Pancreas (tissue), 10 donors: ENCODE measurements around the gene TMEM144. TPM values are rescaled to one million over a fixed set of nuclear protein-coding genes. Genes with fewer than 3 reads are reported as not detected.

ENCODE experiments used
- ATAC-seq, 4 donors: fragments of 200-7000 bp; cut with Tn5 transposase; one replicate each; pipeline versions ENCODE4 v1.8.0 to v1.9.1; 2020; ENCODE audit warnings: mild to moderate bottlenecking in 4 of 4, moderate library complexity in 4 of 4
- DNase-seq, 6 donors: peaks; one replicate each; pipeline ENCODE4 v3.0.0-alpha.2; 2020
- FAIRE-seq: peaks from 2 replicates; lab custom pipeline; 2012; peaks lifted over from hg19 to GRCh38; lab: Jason Lieb, UNC
- H3K27ac ChIP-seq, 4 donors: fragments of 200-600 bp; sonication (generic); 1 replicate in 3 of 4; 2 replicates in 1 of 4; pipeline versions ENCODE4 v1.5.0 to v1.8.0; 2020
- H3K27me3 ChIP-seq, 4 donors: fragments of 200-600 bp; one replicate each; pipeline ENCODE4 v1.8.0; 2021
- H3K36me3 ChIP-seq, 3 donors: fragments of 200-600 bp; sonication (generic) in 1 of 3; one replicate each; pipeline versions ENCODE4 v1.5.0 to v1.8.0; 2020 to 2021
- H3K4me1 ChIP-seq, 3 donors: fragments of 200-600 bp; one replicate each; pipeline ENCODE4 v1.8.0; 2021
- H3K4me3 ChIP-seq, 4 donors: fragments of 200-600 bp; sonication (generic) in 2 of 4; one replicate each; pipeline versions ENCODE4 v1.5.0 to v1.8.0; 2020 to 2021
- H3K9me3 ChIP-seq, 4 donors: fragments of 200-600 bp; one replicate each; pipeline ENCODE4 v1.8.0; 2021
- CTCF ChIP-seq, 4 donors: fragments of 200-600 bp; sonication (generic) in 3 of 4; IDR thresholded peaks; one replicate each; pipeline versions ENCODE4 v1.5.0 to v1.8.0; 2021; ENCODE audit warnings: antibody characterized with exemption in 4 of 4
- WGBS, 2 donors: extraction: QIAGEN DNeasy Blood & Tissue Kit; methylation state at CpG; one replicate each; pipeline ENCODE4 v1.1.7; 2013; 5-methylcytosine and 5-hydroxymethylcytosine counted together
- intact Hi-C, 3 donors: fragments of 100-400 bp; cut with DNase I; formaldehyde crosslinking; loops; one replicate each; pipeline versions ENCODE4 v1.11.1 to v1.14.2; 2022
- polyA plus RNA-seq, 2 donors: library from polyadenylated mRNA; stranded (reverse); fragments of 200-250 nt; gene quantifications; one replicate each; pipeline ENCODE4 v1.2.3, GENCODE V29; 2013
- total RNA-seq, 6 donors: library from RNA; stranded (reverse); fragmentation: NEBNext Ultra II Directional in 4 of 6; extraction: Animal tissue kit (Norgen Biotek cat#: 25700) in 4 of 6; gene quantifications; one replicate each; pipeline versions ENCODE4 v1.2.1 to v1.2.4, GENCODE V29; 2021 to 2023
- donor health status: healthy with polysubstance abuse.
- donor health status: DM: no; HTN: no; CAD: no; lungs with moderate emphysema.
- donor health status: DM: no; HTN: no; CAD: no.
- donor health status: control.
- donor health status: control.
- donor health status: Bipolar disorder and iron deficiency.
- donor health status: DM: yes; HTN: yes; CAD: no.
- donor health status: DM: no; HTN: no; CAD: no.
- donor health status: DM: no; HTN: no; CAD: no.
- donor health status: DM: yes; HTN: yes; CAD: no.

TMEM144 gene
- total and polyA plus RNA-seq, 8 donors = 2.4 to 10.1 (median 7.2) TPM

GRCh38 chr4:158190718-158191117, 19.6 kb upstream of the TMEM144 start:
- Histone ChIP-seq H3K4me1 (no peaks in the 10 kb centered on the region), H3K27me3 (no peaks in the 10 kb centered on the region), H3K36me3 (no peaks in the 10 kb centered on the region), H3K4me3 (no peak overlapping the region), H3K27ac (no peak overlapping the region), H3K9me3 (no peaks in the 10 kb centered on the region)
- TF ChIP-seq CTCF (IDR thresholded peaks at IDR 0.05) = no peak
- 80 to 81% methylated on average over 2 of the region's 2 CpGs for WGBS, 2 donors
- no peak for FAIRE-seq
- no peak for DNase-seq
- intact Hi-C loops = no loop called here
- no peak for ATAC-seq

- Histone ChIP-seq H3K36me3 (no peaks in the 10 kb centered on the region), H3K4me3 (no peak overlapping the region), H3K9me3 (no peaks in the 10 kb centered on the region), H3K27ac (no peak overlapping the region), H3K4me1 (no peaks in the 10 kb centered on the region), H3K27me3 (no peaks in the 10 kb centered on the region)
- ATAC-seq = peak in 1 of 4 donors; percentile 9
- 85 to 91% methylated on average over 5 of the region's 5 CpGs for WGBS, 2 donors
- no peak for TF ChIP-seq CTCF (IDR thresholded peaks at IDR 0.05)
- no peak for DNase-seq
- intact Hi-C loops = no loop called here
- FAIRE-seq = no peak
Observed at GRCh38 chr4:158192439-158193158, 17.7 kb upstream of the TMEM144 start.

- H3K36me3 ChIP-seq = no peaks in the 10 kb centered on the region
- no peaks in the 10 kb centered on the region for H3K27me3 ChIP-seq
- WGBS, 2 donors = 33 to 34% methylated on average over 3 of the region's 3 CpGs
- FAIRE-seq (no peak), DNase-seq (no peak), ATAC-seq (peak; percentile 50 to 86 (median 84))
- no peaks in the 10 kb centered on the region for H3K9me3 ChIP-seq
- no peak overlapping the region for H3K27ac ChIP-seq
- no peaks in the 10 kb centered on the region for H3K4me1 ChIP-seq
- no peak overlapping the region for H3K4me3 ChIP-seq
- intact Hi-C loops = no loop called here
- TF ChIP-seq CTCF (IDR thresholded peaks at IDR 0.05) = peak; percentile 25 to 53 (median 36)
Observed at GRCh38 chr4:158193171-158193749, 17.0 kb upstream of the TMEM144 start.

GRCh38 chr4:158195297-158195696, 15.0 kb upstream of the TMEM144 start:
- ATAC-seq (no peak), DNase-seq (no peak), FAIRE-seq (no peak)
- Histone ChIP-seq H3K36me3 (no peaks in the 10 kb centered on the region), H3K4me3 (no peak overlapping the region), H3K27ac (no peak overlapping the region), H3K9me3 (no peaks in the 10 kb centered on the region), H3K27me3 (no peaks in the 10 kb centered on the region), H3K4me1 (no peaks in the 10 kb centered on the region)
- intact Hi-C loops = no loop called here
- TF ChIP-seq CTCF (IDR thresholded peaks at IDR 0.05) = no peak
- WGBS, 2 donors = 87 to 88% methylated on average over 1 of the region's 1 CpG

- Histone ChIP-seq H3K27ac (no peak overlapping the region), H3K9me3 (no peaks in the 10 kb centered on the region), H3K27me3 (no peaks in the 10 kb centered on the region), H3K36me3 (no peaks in the 10 kb centered on the region), H3K4me1 (no peaks in the 10 kb centered on the region), H3K4me3 (no peak overlapping the region)
- no peak for TF ChIP-seq CTCF (IDR thresholded peaks at IDR 0.05)
- FAIRE-seq (no peak), ATAC-seq (no peak), DNase-seq (no peak)
- intact Hi-C loops = no loop called here
- 60 to 63% methylated on average over 5 of the region's 5 CpGs for WGBS, 2 donors
Observed at GRCh38 chr4:158197194-158197776, 13.0 kb upstream of the TMEM144 start.
